A673 (cell line): ENCODE data around the gene DDX39B. TPM values are rescaled to one million over a fixed set of nuclear protein-coding genes. Genes with fewer than 3 reads are reported as not detected.

Experiments
- BruUV-seq: library from RNA; stranded (reverse); fragments of 400-500 nt; replicated peaks from 2 replicates; lab custom pipeline; 2021; lab: Mats Ljungman, UMichigan
- CTCF ChIA-PET: fragments of 300-600 bp; sonication (Branson Sonifier 250); formaldehyde crosslinking; loops from one replicate; lab custom pipeline; 2022; ENCODE audit warnings: antibody characterized with exemption; lab: Charles Lee
- POLR2A ChIA-PET: fragments of 300-600 bp; sonication (Branson Sonifier 250); formaldehyde crosslinking; loops from one replicate; lab custom pipeline; 2022; ENCODE audit warnings: antibody characterized with exemption; ENCODE audit not compliant: low non-redundant PET; lab: Charles Lee
- DNase-seq: peaks from one replicate; pipeline ENCODE4 v3.0.0-alpha.2; 2015; ENCODE audit warnings: low spot score
- H3K27ac ChIP-seq: fragments of 200-600 bp; sonication (generic); 2 replicates; pipeline ENCODE4 v1.5.1; 2016; ENCODE audit warnings: mixed run types, low read depth, mild to moderate bottlenecking, mixed read lengths, antibody characterized with exemption, low read length; ENCODE audit not compliant: poor library complexity, severe bottlenecking
- H3K27me3 ChIP-seq: fragments of 200-600 bp; sonication (generic); replicated peaks from 2 replicates; pipeline ENCODE4 v1.6.1; 2017; ENCODE audit warnings: mixed run types, low read depth, mild to moderate bottlenecking, mixed read lengths, antibody characterized with exemption, low read length; ENCODE audit not compliant: insufficient read depth, poor library complexity
- H3K36me3 ChIP-seq: fragments of 200-600 bp; sonication (generic); 2 replicates; pipeline ENCODE4 v1.6.1; 2016; ENCODE audit warnings: mixed run types, mild to moderate bottlenecking, mixed read lengths, antibody characterized with exemption, low read length; ENCODE audit not compliant: insufficient read depth, poor library complexity, severe bottlenecking
- H3K4me1 ChIP-seq: fragments of 200-600 bp; sonication (generic); 2 replicates; pipeline ENCODE4 v1.6.1; 2017; ENCODE audit warnings: mixed run types, mild to moderate bottlenecking, mixed read lengths, antibody characterized with exemption, low read length; ENCODE audit not compliant: insufficient read depth, poor library complexity, severe bottlenecking
- H3K4me3 ChIP-seq: fragments of 200-600 bp; sonication (generic); 2 replicates; pipeline ENCODE4 v1.5.1; 2016; ENCODE audit warnings: low read depth, mixed run types, mild to moderate bottlenecking, mixed read lengths, low read length; ENCODE audit not compliant: poor library complexity, severe bottlenecking
- H3K9me3 ChIP-seq: fragments of 200-600 bp; sonication (generic); 2 replicates; pipeline ENCODE4 v1.6.1; 2016; ENCODE audit warnings: mixed run types, low read depth, mild to moderate bottlenecking, mixed read lengths, antibody characterized with exemption, low read length; ENCODE audit not compliant: poor library complexity, severe bottlenecking
- CTCF ChIP-seq: fragments of 300-800, 200-600 bp; sonication (generic); conservative IDR thresholded peaks from 2 replicates; pipeline ENCODE4 v1.5.1; 2017; ENCODE audit warnings: low read depth, mild to moderate bottlenecking, antibody characterized with exemption, low read length, moderate library complexity, mixed read lengths
- EZH2 ChIP-seq: fragments of 200-600 bp; sonication (generic); IDR thresholded peaks from 2 replicates; pipeline ENCODE4 v1.6.1; 2017; ENCODE audit warnings: borderline replicate concordance, low read depth, mild to moderate bottlenecking, mixed read lengths, antibody characterized with exemption, low read length; ENCODE audit not compliant: poor library complexity, severe bottlenecking
- intact Hi-C: fragments of 100-400 bp; cut with micrococcal nuclease; formaldehyde crosslinking; loops from one replicate; pipeline ENCODE4 v1.10.0; 2022; ENCODE audit not compliant: unreplicated experiment
- total RNA-seq: library from RNA; stranded (reverse); gene quantifications from 2 replicates; pipeline ENCODE4 v1.2.3, GENCODE V29; 2021

The DDX39B gene
- total RNA-seq, 1 experiment from 2014 or later, result 558 TPM

GRCh38 chr6:31548544-31548873 is 6.7 kb upstream of the DDX39B start:
- intact Hi-C loops, result loop anchor here (10.0 kb wide), 3 partner anchors 106 to 346 kb away; partner anchors contain the start of genes APOM, BAG6, CLIC1 and EHMT2
- peak overlapping the region; percentile 71 for H3K27ac ChIP-seq
- peaks cover 11% of the 10 kb centered on the region for H3K4me1 ChIP-seq
- peaks cover 7% of the 10 kb centered on the region for H3K36me3 ChIP-seq
- no peak for TF ChIP-seq EZH2
- TF ChIP-seq CTCF, result no peak
- no TSS peak for BruUV-seq
- no peaks in the 10 kb centered on the region for H3K9me3 ChIP-seq
- H3K27me3 ChIP-seq, result no peaks in the 10 kb centered on the region
- CTCF ChIA-PET, result no interaction called here
- DNase-seq, result no peak
- peak overlapping the region; percentile 47 for H3K4me3 ChIP-seq
- POLR2A ChIA-PET, result no interaction called here

GRCh38 chr6:31547727-31548543 is 6.1 kb upstream of the DDX39B start:
- BruUV-seq, result TSS peak; percentile 43
- H3K27ac ChIP-seq, result peak overlapping the region; percentile 71
- CTCF ChIA-PET, result interaction anchor here (0.5 to 3.9 kb wide), 5 partner anchors 48 to 500 kb away, joined by 3 to 31 read pairs (median 4); no protein-coding TSS in a partner anchor

GRCh38 chr6:31546958-31547726 is 5.3 kb upstream of the DDX39B start, which contains the start of gene NFKBIL1:
NFKBIL1 (plus strand) TSS chr6:31547608; CDS start chr6:31547695, 87 bp downstream.
- H3K4me3 ChIP-seq, result peak within 1 kb of the TSS; percentile 47
- H3K36me3 ChIP-seq, result peaks cover 4% of the 10 kb centered on the region
- intact Hi-C loops, result loop anchor here (1.0 to 10.0 kb wide), 4 partner anchors 51 to 348 kb away; partner anchors contain the start of genes APOM, BAG6, CLIC1 and EHMT2
- BruUV-seq, result no TSS peak
- ChIA-PET CTCF (interaction anchor here (0.5 to 3.9 kb wide), 7 partner anchors 49 to 550 kb away, joined by 3 to 31 read pairs (median 7); no protein-coding TSS in a partner anchor), POLR2A (interaction anchor here (0.5 to 0.6 kb wide), 4 partner anchors 19 to 353 kb away, joined by 3 to 15 read pairs (median 10); no protein-coding TSS in a partner anchor)
- H3K9me3 ChIP-seq, result no peaks in the 10 kb centered on the region
- TF ChIP-seq EZH2 (no peak), CTCF (no peak)
- peak within 1 kb of the TSS; percentile 71 for H3K27ac ChIP-seq
- peak; percentile 99 for DNase-seq
- no peaks in the 10 kb centered on the region for H3K27me3 ChIP-seq
- H3K4me1 ChIP-seq, result peaks cover 11% of the 10 kb centered on the region

More at GRCh38 chr6:31547727-31548543, 6.1 kb upstream of the DDX39B start:
- H3K9me3 ChIP-seq, result no peaks in the 10 kb centered on the region
- H3K4me1 ChIP-seq, result peaks cover 11% of the 10 kb centered on the region
- peaks cover 4% of the 10 kb centered on the region for H3K36me3 ChIP-seq
- TF ChIP-seq EZH2, result no peak
- DNase-seq, result no peak
- intact Hi-C loops, result loop anchor here (10.0 kb wide), 3 partner anchors 107 to 347 kb away; partner anchors contain the start of genes APOM, BAG6, CLIC1 and EHMT2
- H3K4me3 ChIP-seq, result peak overlapping the region; percentile 47
- H3K27me3 ChIP-seq, result no peaks in the 10 kb centered on the region
- POLR2A ChIA-PET, result interaction anchor here (0.5 to 0.6 kb wide), 2 partner anchors 20 to 279 kb away, joined by 3 to 8 read pairs; no protein-coding TSS in a partner anchor
